Measurements from ENCODE around the gene GPRC5A. TPM values are rescaled to one million over a fixed set of nuclear protein-coding genes. Genes with fewer than 3 reads are reported as not detected.

Gene GPRC5A
- total and polyA plus RNA-seq, 2 of the 8 experiments (the other 6 are each of a cell fraction or from before 2014, with no cell fraction given): 1.0 to 1.4 TPM

GRCh38 chr12:12909995-12910420 lies 18.6 kb downstream of the GPRC5A start:
- POLR2A ChIA-PET (ENCODE audit: partially characterized antibody): no interaction called here

More at GRCh38 chr12:12909995-12910420, 18.6 kb downstream of the GPRC5A start:
- 98% methylated on average over 4 of the region's 4 CpGs; no CpG with 5 or more reads in 1 of the 2 experiments for WGBS, 2 experiments (ENCODE audit: extremely low coverage in 1 of 2, insufficient coverage in 1 of 2, insufficient read length in 1 of 2, insufficient replicate concordance in 2 of 2, low coverage in 1 of 2, low lambda C conversion rate in 2 of 2, missing lambda C conversion rate in 1 of 2)
- Histone ChIP-seq H2BK120ac (replicated peaks; ENCODE audit: low read depth, low read length) (no peak overlapping the region), H3K9ac (replicated peaks in 1 of 4; ENCODE audit: extremely low read depth in 1 of 4, low read depth in 3 of 4, low read length in 3 of 4) (no peak overlapping the region), H3K79me2 (ENCODE audit: control insufficient read depth in 1 of 2, insufficient read depth in 2 of 2, low read length in 2 of 2) (no peaks in the 10 kb centered on the region), H3K9me3 (ENCODE audit: insufficient read depth in 2 of 2, low read depth in 1 of 2, low read length in 1 of 2) (no peaks in the 10 kb centered on the region), H3K36me3 (ENCODE audit: control insufficient read depth in 2 of 4, insufficient read depth in 4 of 4, low read length in 3 of 4) (no peaks in the 10 kb centered on the region), H3K4me2 (ENCODE audit: insufficient read depth in 1 of 2, low read depth in 2 of 2, low read length in 2 of 2) (no peak overlapping the region), H4K91ac (replicated peaks; ENCODE audit: insufficient read length, low read length) (no peak overlapping the region), H3K27ac (ENCODE audit: low read depth, low read length) (no peak overlapping the region), H2BK12ac (ENCODE audit: low read depth, low read length) (no peak overlapping the region), H3K4me3 (ENCODE audit: extremely low read depth in 1 of 4, insufficient read depth in 2 of 4, low read depth in 3 of 4, low read length in 4 of 4) (no peak overlapping the region), H2BK20ac (ENCODE audit: low read length) (no peak overlapping the region), H4K20me1 (replicated peaks in 1 of 2; ENCODE audit: control insufficient read depth in 1 of 2, insufficient read depth in 2 of 2, low read length in 2 of 2) (no peaks in the 10 kb centered on the region), H3K23me2 (ENCODE audit: low read depth, low read length) (no peaks in the 10 kb centered on the region), H2AFZ (ENCODE audit: low read length) (no peak overlapping the region), H3K18ac (ENCODE audit: extremely low read depth, low read length) (no peak overlapping the region), H4K5ac (ENCODE audit: insufficient read length, low read depth, low read length) (no peak overlapping the region), H2BK15ac (ENCODE audit: low read length) (no peak overlapping the region), H3K56ac (replicated peaks; ENCODE audit: insufficient read length, low read depth, low read length) (no peak overlapping the region), H3K4ac (replicated peaks; ENCODE audit: insufficient read length, low read depth, low read length) (no peak overlapping the region), H3K79me1 (ENCODE audit: low read depth, low read length) (no peaks in the 10 kb centered on the region), H4K8ac (ENCODE audit: extremely low read depth, insufficient read depth, low read length) (no peak overlapping the region), H3K23ac (ENCODE audit: insufficient read length) (no peak overlapping the region), H2BK5ac (ENCODE audit: low read depth, low read length) (no peak overlapping the region), H2AK5ac (ENCODE audit: low read depth, low read length) (no peak overlapping the region), H3K4me1 (replicated peaks in 1 of 4; ENCODE audit: control insufficient read depth in 3 of 4, insufficient read depth in 4 of 4, low read length in 3 of 4) (no peaks in the 10 kb centered on the region), H3K14ac (ENCODE audit: insufficient read length) (no peak overlapping the region), H3K27me3 (replicated peaks in 1 of 4; ENCODE audit: control insufficient read depth in 3 of 4, extremely low read depth in 1 of 4, insufficient read depth in 3 of 4, low read length in 3 of 4) (no peaks in the 10 kb centered on the region)
- CTCF ChIA-PET (ENCODE audit: partially characterized antibody): interaction anchor here (0.8 to 3.8 kb wide), 4 partner anchors 13 to 72 kb away, joined by 3 to 14 read pairs (median 3); partner anchors contain the start of gene GPRC5A
- DNase-seq (ENCODE audit: low read depth in 1 of 2, low spot score in 2 of 2): no peak
- TF ChIP-seq GTF2F1 (IDR thresholded peaks at IDR 0.05; ENCODE audit: borderline replicate concordance, low read depth, low read length): no peak
- TF ChIP-seq PHF8 (conservative IDR thresholded peaks at IDR 0.05; ENCODE audit: low read depth, low read length): no peak
- no peak for TF ChIP-seq CTCF (IDR thresholded peaks at IDR 0.05; ENCODE audit: control extremely low read depth in 1 of 3, insufficient read depth in 1 of 3, low read depth in 1 of 3, low read length in 3 of 3)
- TF ChIP-seq CTBP2 (IDR thresholded peaks at IDR 0.05; ENCODE audit: borderline replicate concordance, insufficient read depth, insufficient read length, low read length): no peak
- no peak for TF ChIP-seq SP4 (IDR thresholded peaks at IDR 0.05; ENCODE audit: low read length)
- TF ChIP-seq BRCA1 (IDR thresholded peaks at IDR 0.05; ENCODE audit: low read depth, low read length): no peak
- FAIRE-seq: no peak
